K562 treated with DMSO at 1 percent for 4 hours (cell line): ENCODE results near the gene FOXA3. TPM values are rescaled to one million over a fixed set of nuclear protein-coding genes. Genes with fewer than 3 reads are reported as not detected.

ENCODE experiments used
- total RNA-seq: library from RNA; unstranded; fragments of 300-600 nt; gene quantifications from 2 replicates; pipeline ENCODE4 v1.2.3, GENCODE V29; 2022; ENCODE audit not compliant: insufficient read depth

The FOXA3 gene
- total RNA-seq: 3.1 and 4.3 TPM in 2 replicates

GRCh38 chr19:45863840-45864628 is at the start of gene FOXA3:
Gene FOXA3, plus strand, starts transcription at chr19:45864326. Its CDS starts 131 bp downstream, at chr19:45864457.

GRCh38 chr19:45814851-45815480 is 49.2 kb upstream of the FOXA3 start, which contains the start of gene RSPH6A:
Gene RSPH6A, minus strand, starts transcription at chr19:45815308. Its CDS starts 132 bp downstream, at chr19:45815176.

GRCh38 chr19:45862564-45863334 is 1.4 kb upstream of the FOXA3 start, which contains the start of gene SYMPK:
Gene SYMPK, minus strand, starts transcription at chr19:45863147. Its CDS starts 8,652 bp downstream, at chr19:45854495.

GRCh38 chr19:45885556-45886426 is 21.7 kb downstream of the FOXA3 start, which contains the start of gene IRF2BP1:
Gene IRF2BP1, minus strand, starts transcription at chr19:45886141. Its CDS starts 367 bp downstream, at chr19:45885774.

GRCh38 chr19:45901912-45902650 is 38.0 kb downstream of the FOXA3 start, which contains the start of gene MYPOP:
Gene MYPOP, minus strand, starts transcription at chr19:45902613. Its CDS starts 840 bp downstream, at chr19:45901773.

GRCh38 chr19:45913874-45914830 is 50.0 kb downstream of the FOXA3 start, which contains the start of gene NANOS2:
Gene NANOS2, minus strand, starts transcription at chr19:45914778. Its CDS starts 85 bp downstream, at chr19:45914693.

Other genes starting within 250 kb of the FOXA3 start
- gene EML2, start 224.9 kb upstream of the FOXA3 start, total RNA-seq: 48.9 and 83.8 TPM in 2 replicates
- 11.7 and 15.8 TPM in 2 replicates for gene GIPR, start 196.1 kb upstream of the FOXA3 start, total RNA-seq
- gene SNRPD2, start 172.4 kb upstream of the FOXA3 start, total RNA-seq: 823 and 893 TPM in 2 replicates
- 22.5 and 31.7 TPM in 2 replicates for gene QPCTL, start 171.7 kb upstream of the FOXA3 start, total RNA-seq
- 16.7 TPM in 2 replicates for gene FBXO46, start 133.4 kb upstream of the FOXA3 start, total RNA-seq
- gene MEIOSIN, start 130.9 kb upstream of the FOXA3 start, total RNA-seq: 0.28 and 0.44 TPM in 2 replicates
- gene SIX5, start 95.1 kb upstream of the FOXA3 start, total RNA-seq: 18.3 and 23.1 TPM in 2 replicates
- gene DMPK, start 81.8 kb upstream of the FOXA3 start, total RNA-seq: 40.1 and 61.8 TPM in 2 replicates
- gene DMWD, start 71.5 kb upstream of the FOXA3 start, total RNA-seq: 32.7 and 43.6 TPM in 2 replicates
- gene RSPH6A, start 49.0 kb upstream of the FOXA3 start, total RNA-seq: 0.44 and 1.2 TPM in 2 replicates
- 85.7 and 90.4 TPM in 2 replicates for gene SYMPK, start 1.2 kb upstream of the FOXA3 start, total RNA-seq
- gene IRF2BP1, start 21.8 kb downstream of the FOXA3 start, total RNA-seq: 40.4 and 41.9 TPM in 2 replicates
- 7.3 and 9.6 TPM in 2 replicates for gene MYPOP, start 38.3 kb downstream of the FOXA3 start, total RNA-seq
- not detected in 2 replicates for gene NANOS2, start 50.5 kb downstream of the FOXA3 start, total RNA-seq
- not detected in 2 replicates for gene NOVA2, start 109.5 kb downstream of the FOXA3 start, total RNA-seq
- 7.1 and 10.1 TPM in 2 replicates for gene CCDC61, start 131.1 kb downstream of the FOXA3 start, total RNA-seq
- not detected in 2 replicates for gene PGLYRP1, start 158.7 kb downstream of the FOXA3 start, total RNA-seq
- not detected in 2 replicates for gene IGFL4, start 176.7 kb downstream of the FOXA3 start, total RNA-seq